HG02943 (cell line): ENCODE measurements around the gene COQ7.

Source experiments
- ATAC-seq: cut with Tn5 transposase; IDR thresholded peaks from one replicate; pipeline ENCODE4 v1.9.1; 2021; ENCODE audit warnings: mild to moderate bottlenecking, low read depth, moderate library complexity; ENCODE audit not compliant: unreplicated experiment

The COQ7 gene

DNA sequence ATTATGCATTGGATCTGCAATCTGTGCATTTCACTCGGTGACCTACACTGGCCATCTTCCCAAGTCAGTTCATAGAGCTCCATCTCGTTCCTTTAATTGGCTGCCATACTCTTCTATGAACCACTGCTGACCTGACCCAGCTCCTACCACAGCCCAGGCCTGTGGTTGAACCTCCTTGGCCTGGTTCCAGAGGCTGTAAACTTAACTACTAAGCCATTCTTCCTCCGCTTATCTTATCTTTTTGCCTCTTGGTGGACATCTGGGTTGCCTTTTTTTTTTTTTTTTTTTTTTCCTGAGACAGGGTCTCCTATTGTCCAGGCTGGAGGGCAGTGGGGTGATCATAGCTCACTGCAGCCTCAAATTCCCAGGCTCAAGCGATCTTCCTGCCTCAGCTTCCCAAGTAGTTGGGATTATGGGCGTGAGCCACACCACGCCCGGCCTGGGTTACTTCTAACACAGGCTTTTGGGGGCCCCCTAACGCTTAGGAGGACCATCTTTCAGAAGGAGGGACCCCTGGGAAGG lies 18.3 kb downstream of the COQ7 start:
- no peak for ATAC-seq

DNA sequence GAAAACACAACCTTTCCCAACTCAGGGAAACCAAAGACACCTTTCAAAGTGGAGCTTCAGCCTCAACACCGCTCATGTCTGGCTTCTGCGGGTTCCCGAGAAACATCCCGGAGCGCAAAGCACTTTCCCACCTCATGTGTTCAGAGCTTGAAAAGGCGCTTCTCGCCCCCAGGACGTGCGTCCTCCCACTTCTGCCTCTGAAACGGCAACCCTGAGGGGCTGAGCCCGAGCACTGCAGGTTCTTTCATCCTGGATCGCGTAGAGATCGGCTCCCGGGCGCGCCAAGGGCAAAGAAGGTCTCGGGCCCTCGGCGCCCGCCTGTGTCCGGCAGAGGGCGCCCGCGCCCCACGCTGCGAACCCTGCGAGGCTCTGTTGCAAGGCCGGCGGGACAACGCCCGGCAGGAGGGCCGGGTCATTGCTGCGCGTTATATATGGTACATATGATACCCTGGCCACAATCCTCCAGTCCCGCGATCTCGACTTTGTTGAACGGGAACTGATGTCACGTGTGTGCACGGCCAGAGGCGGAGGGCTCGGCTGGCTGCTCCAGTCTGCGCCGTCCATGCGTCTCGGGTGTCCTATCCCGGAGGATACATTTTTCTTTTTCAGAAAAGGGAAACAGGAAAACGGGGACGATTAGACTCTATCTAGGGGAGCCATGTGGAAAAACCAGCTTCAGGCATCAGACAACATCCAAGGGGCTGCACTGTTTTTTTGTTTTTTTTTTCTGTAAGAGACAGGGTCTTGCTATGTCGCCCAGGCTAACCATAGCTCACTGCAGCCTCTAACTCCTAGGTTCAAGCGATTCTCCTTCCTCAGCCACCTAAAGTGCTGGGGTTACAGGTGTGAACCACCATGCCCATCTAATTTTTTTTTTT lies 19.1 kb downstream of the COQ7 start:
- ATAC-seq, result no peak

GRCh38 chr16:19088341-19088916 lies 21.0 kb downstream of the COQ7 start:
- ATAC-seq, result no peak

DNA sequence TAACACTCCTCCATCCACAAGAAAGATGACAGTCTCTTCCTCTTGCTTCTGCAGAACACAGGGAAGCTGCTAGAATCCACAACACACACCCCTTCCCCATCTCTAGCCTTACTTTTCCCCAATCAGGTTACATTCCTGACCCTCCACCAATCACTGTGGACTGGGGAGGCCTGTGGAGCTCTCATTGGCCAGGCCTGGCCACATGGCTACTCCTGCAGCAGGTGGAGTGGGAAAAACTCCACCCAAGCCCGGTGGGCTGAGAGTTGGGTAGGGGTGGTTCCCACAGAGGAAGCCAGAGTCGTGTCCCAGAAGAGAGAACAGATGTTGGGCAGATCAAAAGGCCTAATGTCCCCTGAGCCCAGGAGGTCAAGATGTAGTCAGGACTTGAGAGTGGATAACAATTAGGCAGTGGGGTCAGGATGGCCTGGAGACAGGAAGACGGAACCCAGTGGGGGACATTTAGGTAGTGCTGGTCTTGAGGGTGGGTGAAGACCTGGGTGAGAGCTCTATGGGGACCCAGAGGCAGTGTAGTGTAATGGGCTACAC lies 22.1 kb downstream of the COQ7 start:
- ATAC-seq, result no peak

- ATAC-seq, result no peak
Observed at GRCh38 chr16:19090916-19091315, 23.5 kb downstream of the COQ7 start.

- ATAC-seq, result no peak
Observed at GRCh38 chr16:19092653-19093410, 25.4 kb downstream of the COQ7 start.

DNA sequence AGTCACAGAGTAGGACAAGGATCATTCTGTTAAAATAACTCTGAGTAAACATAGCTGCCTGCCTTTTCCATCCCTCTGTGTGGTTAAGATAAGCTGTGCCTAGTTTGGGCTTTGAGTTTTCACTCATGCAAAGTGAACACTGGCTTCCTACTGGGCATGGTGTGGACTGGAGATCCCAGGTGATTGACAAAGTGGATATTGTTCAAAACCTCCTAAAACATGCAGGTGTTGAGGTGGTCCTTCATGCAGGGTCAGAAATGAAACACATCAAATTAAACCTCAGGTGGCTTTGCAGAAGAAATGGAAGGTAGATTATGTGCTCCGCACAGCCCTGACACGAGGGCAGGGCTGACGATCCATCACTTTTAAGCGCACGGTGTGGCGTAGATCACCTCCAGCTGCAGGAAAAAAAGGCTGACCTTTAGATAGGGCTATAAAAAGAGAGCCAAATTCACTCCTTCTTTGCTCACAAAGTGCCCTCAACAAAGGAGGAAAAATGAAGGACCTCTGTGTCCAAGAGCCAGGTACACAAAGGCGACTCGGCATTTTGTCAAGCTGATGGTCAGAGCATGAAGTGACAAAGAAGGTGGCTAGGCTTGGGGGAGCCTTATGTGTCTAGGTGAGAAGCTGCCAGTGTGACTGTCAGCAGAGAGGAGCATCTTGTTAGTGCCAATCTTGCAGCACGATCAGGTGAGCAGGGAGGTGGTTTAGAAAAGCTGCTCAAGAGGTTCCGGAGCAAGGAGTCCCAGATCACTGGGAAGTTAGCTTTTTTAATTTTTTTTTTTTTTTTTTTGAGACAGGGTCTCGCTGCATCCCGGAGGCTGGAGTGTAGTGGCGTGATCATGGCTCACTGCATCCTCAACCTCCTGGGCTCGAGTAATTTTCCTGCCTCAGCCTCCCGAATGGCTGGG lies 26.5 kb downstream of the COQ7 start:
- no peak for ATAC-seq

DNA sequence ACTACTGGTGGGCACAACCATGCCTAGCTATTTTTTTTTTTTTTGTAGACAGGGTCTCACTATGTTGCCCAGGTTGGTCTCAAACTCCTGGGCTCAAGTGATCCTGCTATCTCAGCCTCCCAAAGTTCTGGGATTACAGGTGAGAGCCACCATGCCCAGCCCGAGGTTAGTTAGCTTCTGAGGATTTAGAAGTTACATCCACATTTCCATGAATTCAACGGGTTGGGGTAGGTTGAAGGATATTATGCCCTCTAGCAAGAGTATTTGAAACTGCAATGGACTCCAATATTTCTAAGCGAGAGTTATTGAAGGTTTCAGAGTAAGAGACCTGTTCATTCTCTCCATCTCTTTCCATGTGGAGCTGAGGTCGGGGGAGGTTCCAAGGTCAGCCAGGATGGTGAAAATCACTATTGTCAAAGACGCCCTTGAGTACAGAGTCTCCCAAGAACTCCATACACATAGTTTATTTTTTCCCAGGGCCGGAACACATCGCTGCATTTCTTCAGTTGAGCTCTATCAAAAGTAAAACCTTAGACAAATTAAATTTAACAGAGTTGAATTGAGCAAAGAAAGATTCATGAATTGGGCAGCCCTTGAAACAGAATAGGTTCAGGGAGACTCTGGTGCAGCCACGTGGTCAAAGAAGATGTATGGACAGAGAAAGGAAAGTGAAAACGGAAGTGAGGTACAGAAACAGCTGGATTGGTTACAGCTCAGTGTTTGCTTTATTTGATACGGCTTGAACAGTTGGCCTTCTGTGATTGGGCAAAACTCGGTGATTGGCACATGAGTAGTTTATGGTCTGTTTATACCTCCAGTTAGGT lies 27.3 kb downstream of the COQ7 start:
- no peak for ATAC-seq

DNA sequence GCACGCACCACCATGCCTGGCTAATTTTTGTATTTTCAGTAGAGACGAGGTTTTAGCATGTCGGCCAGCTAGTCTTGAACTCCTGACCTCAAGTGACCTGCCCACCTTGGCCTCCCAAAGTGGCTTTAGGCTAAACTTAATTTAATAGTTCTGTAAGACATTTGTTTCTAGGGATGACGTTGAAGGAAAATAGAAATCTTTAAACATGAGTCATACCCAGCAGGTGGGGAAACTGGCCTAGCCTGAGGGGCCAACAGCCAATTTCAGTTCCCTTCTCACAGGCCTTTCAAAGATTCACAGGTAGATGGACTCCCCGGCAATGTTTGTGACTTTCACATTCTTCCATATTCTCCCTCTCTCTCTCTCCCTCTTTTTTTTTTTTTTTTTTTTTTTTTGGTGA lies 28.2 kb downstream of the COQ7 start:
- no peak for ATAC-seq

GRCh38 chr16:19098173-19098572 lies 30.8 kb downstream of the COQ7 start:
- ATAC-seq, result no peak

- ATAC-seq, result no peak
Observed at GRCh38 chr16:19102187-19102872, 34.9 kb downstream of the COQ7 start.

- no peak for ATAC-seq
Observed at GRCh38 chr16:19104607-19105006, 37.2 kb downstream of the COQ7 start.

DNA sequence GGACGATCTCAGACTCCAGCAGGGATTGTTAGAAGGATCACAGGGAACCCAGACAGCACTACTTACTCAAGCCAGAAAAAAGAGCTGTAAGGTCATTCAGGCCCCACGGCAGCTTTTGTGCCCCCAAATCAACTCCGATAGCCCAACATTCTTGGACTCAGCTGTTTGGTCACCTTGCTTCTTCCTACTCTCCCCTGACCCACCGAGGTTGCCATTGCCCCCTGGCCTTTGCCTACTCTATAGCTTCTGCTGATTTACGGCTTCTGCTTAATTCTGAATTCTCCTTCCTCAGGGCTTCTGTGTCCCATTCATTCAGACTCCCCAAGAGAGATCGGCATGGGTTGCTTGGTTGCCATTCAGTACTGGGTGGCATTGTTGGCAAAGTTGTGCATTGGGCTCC lies 37.7 kb downstream of the COQ7 start:
- no peak for ATAC-seq

- ATAC-seq, result no peak
Observed at GRCh38 chr16:19105891-19106624, 38.6 kb downstream of the COQ7 start.

DNA sequence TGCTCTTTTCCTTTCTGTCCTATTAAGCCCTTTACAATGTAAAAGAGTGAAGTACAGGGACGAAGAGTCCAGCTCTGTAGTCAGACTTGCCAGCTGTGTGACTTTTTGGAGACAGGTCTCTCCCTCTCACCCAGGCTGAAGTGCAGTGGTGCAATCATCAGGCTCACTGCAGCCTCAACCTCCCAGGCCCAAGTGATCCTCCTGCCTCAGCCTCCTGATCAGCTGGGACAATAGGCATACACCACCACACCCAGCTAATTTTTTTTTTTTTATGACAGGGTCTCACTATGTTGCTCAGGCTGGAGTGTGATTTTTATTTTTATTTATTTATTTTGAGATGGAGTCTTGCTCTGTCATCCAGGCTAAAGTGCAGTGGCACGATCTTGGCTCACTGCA lies 39.2 kb downstream of the COQ7 start:
- no peak for ATAC-seq

- ATAC-seq, result no peak
Observed at GRCh38 chr16:19108409-19109287, 41.2 kb downstream of the COQ7 start.

DNA sequence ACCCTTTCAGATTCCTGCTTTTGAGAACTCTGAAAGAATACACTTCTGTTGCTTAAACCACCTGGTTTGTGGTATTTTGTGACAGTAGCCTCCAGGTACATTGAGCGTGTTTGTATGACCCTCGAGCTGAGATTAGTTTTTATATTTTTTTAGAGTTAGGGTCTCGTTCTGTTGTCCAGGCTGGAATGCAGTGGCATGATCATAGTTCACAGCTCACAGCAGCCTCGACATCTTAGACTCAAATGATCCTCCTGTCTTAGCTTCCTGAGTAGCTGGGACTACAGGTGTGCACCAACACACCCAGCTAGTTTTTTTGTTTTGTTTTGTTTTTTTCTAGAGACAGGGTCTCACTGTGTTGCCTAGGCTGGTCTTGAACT lies 41.9 kb downstream of the COQ7 start:
- ATAC-seq, result no peak
